Bronchus fibroblast of lung (primary cell): ENCODE results near the gene OR2T5. TPM values are rescaled to one million over a fixed set of nuclear protein-coding genes. Genes with fewer than 3 reads are reported as not detected.

Experiments
- total RNA-seq: library from RNA; depleted of rRNA; stranded (reverse); fragments of >200 nt; gene quantifications from 2 replicates; pipeline ENCODE4 v1.2.3, GENCODE V29; 2015

The OR2T5 gene
- not detected in 2 replicates for total RNA-seq

DNA sequence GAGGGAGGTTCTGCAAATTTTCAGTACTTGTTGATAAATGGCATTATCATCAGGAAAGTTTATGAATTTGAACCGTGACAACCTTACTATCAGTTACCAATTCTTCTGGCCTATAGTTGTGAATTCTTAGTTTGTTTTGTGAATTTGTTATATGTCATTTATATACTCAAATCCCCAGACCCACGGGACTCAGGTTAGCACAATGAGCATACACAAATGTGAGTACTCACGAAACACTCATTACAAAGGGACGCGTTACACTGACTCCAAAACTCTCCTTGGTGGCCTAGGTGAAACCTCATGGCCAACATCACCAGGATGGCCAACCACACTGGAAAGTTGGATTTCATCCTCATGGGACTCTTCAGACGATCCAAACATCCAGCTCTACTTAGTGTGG, at the start of gene OR2T5:
TSS of gene OR2T5 (plus strand) at position 301 of the 400 bp plus-strand sequence. CDS start at position 301, 0 bp downstream.

GRCh38 chr1:248445399-248445798, 43.0 kb upstream of the OR2T5 start, which contains the start of gene OR2T2:
Gene OR2T2 (plus strand): TSS chr1:248445637. CDS start chr1:248452798, 7,161 bp downstream.

GRCh38 chr1:248473051-248473450, 15.3 kb upstream of the OR2T5 start, which contains the start of gene OR2T3:
Gene OR2T3 (plus strand): TSS chr1:248473351. CDS start chr1:248473351, 0 bp downstream.

DNA sequence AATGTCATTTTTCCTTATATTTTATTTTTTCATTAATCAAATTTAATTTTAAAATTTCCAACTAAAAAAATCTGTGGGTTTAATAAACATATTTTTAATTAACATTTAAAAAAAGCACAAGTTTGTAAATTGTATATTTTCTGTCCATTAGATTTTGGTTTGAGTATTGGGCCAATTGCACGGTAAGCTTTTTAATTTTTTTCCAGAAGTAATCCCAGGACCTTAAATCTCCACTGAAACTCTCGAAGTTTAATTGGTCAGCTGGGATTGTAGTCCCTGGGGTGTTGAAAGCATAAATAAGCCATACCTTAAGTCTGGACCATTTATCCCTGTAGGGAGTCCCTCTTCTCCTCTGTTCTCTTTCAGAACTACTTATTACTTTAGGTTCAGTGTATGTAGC, 19.4 kb downstream of the OR2T5 start, which contains the start of gene OR2G6:
TSS of gene OR2G6 (plus strand) at position 301 of the 400 bp plus-strand sequence. CDS start 13,574 bp downstream, outside the sequence.

Other genes starting within 250 kb of the OR2T5 start
- gene OR2T33, start 210.6 kb upstream of the OR2T5 start, total RNA-seq = not detected in 2 replicates
- not detected in 2 replicates for gene OR2T12, start 185.2 kb upstream of the OR2T5 start, total RNA-seq
- gene OR2M7, start 164.0 kb upstream of the OR2T5 start, total RNA-seq = not detected in 2 replicates
- not detected in 2 replicates for gene OR14C36, start 139.8 kb upstream of the OR2T5 start, total RNA-seq
- not detected in 2 replicates for gene OR2T4, start 126.9 kb upstream of the OR2T5 start, total RNA-seq
- gene OR2T6, start 112.8 kb upstream of the OR2T5 start, total RNA-seq = not detected in 2 replicates
- not detected in 2 replicates for gene OR2T1, start 85.5 kb upstream of the OR2T5 start, total RNA-seq
- gene OR2T2, start 43.0 kb upstream of the OR2T5 start, total RNA-seq = not detected in 2 replicates
- not detected in 2 replicates for gene OR2T3, start 15.2 kb upstream of the OR2T5 start, total RNA-seq
- not detected in 2 replicates for gene OR2G6, start 19.5 kb downstream of the OR2T5 start, total RNA-seq
- gene OR2T29, start 74.2 kb downstream of the OR2T5 start, total RNA-seq = not detected in 2 replicates
- not detected in 2 replicates for gene OR2T34, start 86.2 kb downstream of the OR2T5 start, total RNA-seq
- gene OR2T10, start 109.1 kb downstream of the OR2T5 start, total RNA-seq = not detected in 2 replicates
- not detected in 2 replicates for gene OR2T11, start 146.5 kb downstream of the OR2T5 start, total RNA-seq
- gene OR2T35, start 156.7 kb downstream of the OR2T5 start, total RNA-seq = not detected in 2 replicates
- gene OR2T27, start 166.9 kb downstream of the OR2T5 start, total RNA-seq = not detected in 2 replicates
- not detected in 2 replicates for gene OR14I1, start 214.2 kb downstream of the OR2T5 start, total RNA-seq